ENCODE data around the gene ABHD17A.

The ABHD17A gene

GRCh38 chr19:1863328-1863637 is 22.0 kb downstream of the ABHD17A start, which contains the start of gene KLF16:
TSS of gene KLF16 (minus strand) at chr19:1863579. CDS start at chr19:1863497, 82 bp downstream.
- DNase-seq = no peak

- peak in 4 of 5 experiments; percentile 27 to 68 (median 50) for DNase-seq
Observed at GRCh38 chr19:1862424-1863327, 22.6 kb downstream of the ABHD17A start.

- no peak for DNase-seq
Observed at GRCh38 chr19:1862068-1862423, 23.2 kb downstream of the ABHD17A start.

GRCh38 chr19:1861599-1862031 is 23.7 kb downstream of the ABHD17A start:
- no peak for DNase-seq

- DNase-seq = no peak
Observed at GRCh38 chr19:1860821-1861598, 24.3 kb downstream of the ABHD17A start.

- peak in 2 of 5 experiments; percentile 58 to 74 for DNase-seq
Observed at GRCh38 chr19:1860042-1860775, 25.1 kb downstream of the ABHD17A start.

- no peak for DNase-seq
Observed at GRCh38 chr19:1859331-1859781, 25.9 kb downstream of the ABHD17A start.

GRCh38 chr19:1858412-1859081 is 26.7 kb downstream of the ABHD17A start:
- DNase-seq = no peak

GRCh38 chr19:1857648-1858326 is 27.5 kb downstream of the ABHD17A start:
- no peak for DNase-seq

GRCh38 chr19:1856698-1857603 is 28.3 kb downstream of the ABHD17A start:
- peak in 1 of 5 experiments; percentile 53 for DNase-seq

- DNase-seq = no peak
Observed at GRCh38 chr19:1856345-1856697, 29.0 kb downstream of the ABHD17A start.

GRCh38 chr19:1855828-1856255 is 29.5 kb downstream of the ABHD17A start:
- peak in 1 of 5 experiments; percentile 77 for DNase-seq

- peak; percentile 55 to 96 (median 72) for DNase-seq
Observed at GRCh38 chr19:1855040-1855827, 30.1 kb downstream of the ABHD17A start.

- DNase-seq = no peak
Observed at GRCh38 chr19:1854542-1855039, 30.7 kb downstream of the ABHD17A start.

GRCh38 chr19:1854039-1854541 is 31.2 kb downstream of the ABHD17A start:
- no peak for DNase-seq

- DNase-seq = peak; percentile 67 to 88 (median 73)
Observed at GRCh38 chr19:1853295-1854038, 31.8 kb downstream of the ABHD17A start.

GRCh38 chr19:1852581-1853128 is 32.6 kb downstream of the ABHD17A start:
- DNase-seq = no peak
